ENCODE measurements around the gene RND3. TPM values are rescaled to one million over a fixed set of nuclear protein-coding genes. Genes with fewer than 3 reads are reported as not detected.

Gene RND3, protein sequence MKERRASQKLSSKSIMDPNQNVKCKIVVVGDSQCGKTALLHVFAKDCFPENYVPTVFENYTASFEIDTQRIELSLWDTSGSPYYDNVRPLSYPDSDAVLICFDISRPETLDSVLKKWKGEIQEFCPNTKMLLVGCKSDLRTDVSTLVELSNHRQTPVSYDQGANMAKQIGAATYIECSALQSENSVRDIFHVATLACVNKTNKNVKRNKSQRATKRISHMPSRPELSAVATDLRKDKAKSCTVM
- total RNA-seq = 208 and 316 TPM in 2 replicates

- DNase-seq (ENCODE audit: low read depth) = peak; percentile 97
These were observed at the start of gene RND3 for GRCh38 chr2:150487537-150488429. TSS of gene RND3 (minus strand) at chr2:150487667. CDS start at chr2:150487417, 250 bp downstream.

GRCh38 chr2:150535176-150535575 lies 47.7 kb upstream of the RND3 start:
- no peak for DNase-seq (ENCODE audit: low read depth)

- DNase-seq (ENCODE audit: low read depth) = no peak
These were observed 45.4 kb upstream of the RND3 start for GRCh38 chr2:150532879-150533278.

- DNase-seq (ENCODE audit: low read depth) = no peak
These were observed 44.6 kb upstream of the RND3 start for GRCh38 chr2:150532020-150532419.

DNA sequence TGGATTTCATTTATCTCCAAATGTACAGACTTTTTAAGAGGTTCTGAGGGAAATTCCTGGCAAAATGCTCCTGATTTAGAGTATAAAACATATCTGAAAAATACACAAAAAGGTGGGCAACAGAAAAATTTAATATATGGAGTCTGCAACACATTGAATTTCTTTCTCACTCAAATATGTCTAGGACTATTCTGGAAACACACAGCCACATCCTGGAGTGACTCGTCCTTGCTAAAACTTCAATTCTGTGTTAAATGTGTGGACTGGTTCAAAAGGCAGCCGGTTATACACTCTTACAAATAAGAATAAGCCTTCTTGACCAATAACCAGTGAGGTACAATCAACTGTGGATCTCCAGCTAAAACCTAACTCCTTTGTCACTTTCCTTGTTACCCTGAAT lies 44.1 kb upstream of the RND3 start:
- DNase-seq (ENCODE audit: low read depth) = peak; percentile 52

- no peak for DNase-seq (ENCODE audit: low read depth)
These were observed 42.7 kb upstream of the RND3 start for GRCh38 chr2:150530168-150530567.

GRCh38 chr2:150528861-150529801 lies 41.7 kb upstream of the RND3 start:
- DNase-seq (ENCODE audit: low read depth) = peak; percentile 99

DNA sequence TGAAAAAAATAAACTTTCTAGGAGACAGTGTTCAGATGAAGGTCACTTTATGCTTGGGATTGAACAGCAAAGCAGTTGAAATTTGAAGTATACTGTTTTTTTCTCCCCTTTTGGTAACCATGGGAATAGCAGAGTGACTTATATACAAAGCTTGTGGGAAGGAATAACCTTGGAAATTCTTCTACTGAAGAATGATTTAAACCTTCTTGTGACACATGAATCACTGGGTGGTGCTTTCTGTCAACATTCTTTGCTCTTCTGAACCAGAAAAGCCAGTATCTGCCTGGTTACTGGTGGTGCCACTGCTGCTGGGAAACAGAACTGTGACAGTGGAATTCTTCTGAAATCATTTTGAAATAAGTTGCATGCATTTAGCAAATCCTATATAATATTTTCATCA lies 39.4 kb upstream of the RND3 start:
- DNase-seq (ENCODE audit: low read depth) = peak; percentile 100

GRCh38 chr2:150526006-150526405 lies 38.5 kb upstream of the RND3 start:
- peak; percentile 83 for DNase-seq (ENCODE audit: low read depth)

DNA sequence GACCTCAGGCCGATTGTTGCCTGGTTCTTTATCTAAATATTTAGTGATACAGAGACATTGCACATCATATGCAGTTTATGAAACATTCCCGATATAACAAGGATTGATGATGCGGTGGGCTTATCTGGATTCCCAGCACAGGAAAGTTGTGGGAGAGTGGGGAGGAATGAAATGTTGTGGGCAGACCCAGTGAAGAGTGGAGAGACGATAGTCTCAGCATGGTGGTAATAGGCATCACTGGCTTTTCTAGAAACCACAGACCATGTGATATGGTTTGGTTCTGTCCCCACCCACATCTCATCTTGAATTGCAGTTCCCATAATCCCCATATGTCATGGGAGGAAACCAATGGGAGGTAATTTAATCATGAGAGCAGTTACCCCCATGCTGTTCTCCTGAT lies 34.8 kb upstream of the RND3 start:
- peak; percentile 50 for DNase-seq (ENCODE audit: low read depth)

DNA sequence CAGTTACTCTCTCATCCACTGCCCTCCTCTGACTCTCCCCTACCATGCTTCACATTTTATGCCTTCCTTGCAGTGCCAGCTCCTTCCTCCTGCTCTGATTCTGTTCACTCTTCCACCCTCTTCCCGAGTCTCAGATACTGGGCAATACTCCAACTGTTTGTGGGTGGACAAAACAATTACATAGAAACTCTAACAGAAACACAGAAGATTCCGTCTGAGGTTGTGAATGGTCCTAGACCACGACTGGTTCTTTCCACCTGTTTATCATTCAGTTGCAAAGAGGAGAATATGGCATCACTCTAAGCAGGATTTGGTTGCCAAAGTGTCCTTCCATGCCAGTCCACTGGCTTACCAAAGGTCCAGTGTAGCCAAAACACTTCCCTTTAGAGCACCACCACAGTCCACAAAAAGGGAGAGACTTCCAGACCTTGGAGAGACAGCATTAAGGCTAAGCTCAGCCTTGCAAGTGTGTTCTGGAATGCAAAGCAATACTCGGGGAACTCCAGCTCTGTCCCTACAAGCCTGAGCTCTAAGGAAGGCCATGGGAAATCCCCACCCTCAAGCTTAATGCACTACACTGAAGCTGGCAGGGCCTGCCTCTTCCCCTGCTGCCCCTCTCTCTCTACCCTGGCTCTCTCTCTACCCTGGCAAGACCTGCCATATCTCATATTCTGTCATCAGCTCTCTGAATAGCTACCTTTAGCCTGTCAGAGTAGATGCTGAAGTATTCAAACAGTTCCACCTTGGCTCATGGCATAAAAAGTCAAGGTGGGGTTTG lies 33.6 kb upstream of the RND3 start:
- peak; percentile 93 for DNase-seq (ENCODE audit: low read depth)

DNA sequence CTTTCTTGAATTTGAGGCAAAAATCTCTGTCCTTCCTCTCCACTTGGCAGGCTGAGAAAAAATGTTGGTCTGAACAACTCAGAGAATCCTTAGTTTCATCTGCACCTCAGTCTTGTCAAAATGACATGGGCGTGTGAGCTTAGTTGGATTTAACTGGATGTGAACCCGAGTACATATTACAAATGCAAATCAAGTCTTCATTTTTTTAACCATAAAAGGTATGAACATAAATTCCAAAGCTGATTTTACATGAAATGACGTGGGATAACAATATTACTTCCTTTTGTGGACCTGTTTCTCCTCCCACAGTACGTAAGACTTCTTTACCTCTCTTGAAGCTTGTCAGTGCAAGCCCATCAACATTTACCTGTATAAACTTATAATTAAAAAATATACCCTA lies 32.6 kb upstream of the RND3 start:
- no peak for DNase-seq (ENCODE audit: low read depth)

- DNase-seq (ENCODE audit: low read depth) = peak; percentile 44
These were observed 30.6 kb upstream of the RND3 start for GRCh38 chr2:150517951-150518680.

DNA sequence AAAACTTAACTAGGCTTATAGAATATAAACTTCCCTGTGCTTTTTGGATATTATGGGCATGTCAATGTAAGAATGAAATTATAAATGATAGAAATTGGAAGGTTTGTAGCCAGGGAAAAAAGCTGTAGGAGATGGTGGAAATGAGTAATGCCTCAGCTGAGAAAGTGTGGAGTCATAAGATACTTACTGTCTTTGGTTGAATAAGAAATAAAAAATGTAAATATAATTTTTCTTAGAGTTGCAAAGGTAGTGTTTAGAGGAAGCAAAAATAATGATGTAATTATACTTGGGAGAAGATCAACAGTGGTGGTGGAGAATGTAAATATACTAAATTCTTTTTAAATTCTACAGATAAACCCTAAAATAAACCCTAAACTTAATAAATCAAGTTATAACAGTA lies 26.2 kb upstream of the RND3 start:
- DNase-seq (ENCODE audit: low read depth) = no peak

DNA sequence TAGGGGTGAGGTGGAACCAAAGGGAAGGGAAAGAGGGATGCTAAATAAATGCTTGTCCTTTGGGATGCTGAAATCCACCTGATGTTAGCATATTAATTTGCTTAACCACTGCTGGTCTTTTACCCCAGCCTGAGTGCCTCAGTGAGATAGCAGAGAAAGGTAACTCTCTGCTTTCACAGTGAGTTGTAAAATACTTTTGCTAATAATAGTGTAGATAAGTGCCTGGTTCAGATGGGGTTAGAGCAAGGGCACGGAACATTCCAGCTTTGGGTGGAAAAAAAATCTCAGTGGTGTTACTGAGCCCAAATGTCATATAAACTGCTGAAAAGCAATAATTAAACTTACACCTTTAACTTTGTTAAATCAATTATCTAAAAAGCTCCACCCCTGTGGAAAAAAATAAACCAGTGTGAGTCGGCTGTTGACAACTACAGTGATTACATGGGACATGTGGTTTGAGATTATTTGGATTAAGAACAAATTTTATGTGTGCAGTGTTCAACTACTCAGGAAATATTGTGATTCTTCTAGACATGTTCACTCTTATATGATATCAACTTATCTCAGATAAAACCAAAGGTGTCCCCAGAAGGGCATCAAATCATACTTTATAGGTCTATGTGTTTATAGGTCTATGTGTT lies 21.1 kb upstream of the RND3 start:
- DNase-seq (ENCODE audit: low read depth) = no peak

GRCh38 chr2:150507071-150507470 lies 19.6 kb upstream of the RND3 start:
- DNase-seq (ENCODE audit: low read depth) = no peak

DNA sequence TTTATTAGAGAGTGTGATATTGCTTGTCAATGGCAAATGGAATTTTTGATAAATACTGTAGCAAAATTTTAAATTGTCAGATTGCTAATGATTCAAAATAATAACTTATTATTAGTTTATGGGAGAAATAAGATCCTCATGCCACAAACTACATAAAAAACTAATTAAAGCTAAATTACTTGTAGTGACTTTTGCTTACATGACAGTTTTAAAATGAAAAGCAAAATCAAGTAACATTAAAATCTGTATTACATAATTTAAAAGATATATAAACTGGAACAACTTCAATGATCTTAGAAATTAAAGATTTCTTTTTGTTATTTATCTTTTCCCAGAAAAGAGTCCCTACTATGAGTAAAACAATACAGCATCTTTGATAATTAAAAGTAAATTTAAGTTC lies 17.7 kb upstream of the RND3 start:
- no peak for DNase-seq (ENCODE audit: low read depth)

- peak; percentile 84 for DNase-seq (ENCODE audit: low read depth)
These were observed 8.6 kb upstream of the RND3 start for GRCh38 chr2:150495993-150496627.

GRCh38 chr2:150495001-150495400 lies 7.5 kb upstream of the RND3 start:
- DNase-seq (ENCODE audit: low read depth) = no peak
